DMS114 treated with DMSO at 0.1 percent for 48 hours (cell line): Measurements from ENCODE around the gene MGARP.
"Not testable (repeated sequence)": the region's sequence is repeated elsewhere in the genome, so short reads cannot be mapped to it uniquely, and the experiment has no call there.

Experiments
- DNase-seq: peaks from one replicate; lab custom pipeline; 2025; ENCODE audit not compliant: unreplicated experiment; lab: John Stamatoyannopoulos, UW

The MGARP gene

GRCh38 chr4:139295942-139296299 is 15.9 kb upstream of the MGARP start:
- no peak for DNase-seq

- DNase-seq = peak; percentile 84
These were observed 15.3 kb upstream of the MGARP start for GRCh38 chr4:139295206-139295941.

- no peak for DNase-seq
These were observed 6.2 kb upstream of the MGARP start for GRCh38 chr4:139286186-139286698.

- DNase-seq = no peak
These were observed 2.7 kb upstream of the MGARP start for GRCh38 chr4:139282721-139283075.

GRCh38 chr4:139282065-139282720 is 2.2 kb upstream of the MGARP start:
- DNase-seq = no peak

GRCh38 chr4:139278912-139279759 is 889 bp downstream of the MGARP start:
- no peak for DNase-seq

- DNase-seq = no peak
These were observed 1.5 kb downstream of the MGARP start for GRCh38 chr4:139278485-139278884.

- DNase-seq = no peak
These were observed 4.7 kb downstream of the MGARP start for GRCh38 chr4:139275281-139275735.

- DNase-seq = no peak
These were observed 5.2 kb downstream of the MGARP start for GRCh38 chr4:139274790-139275189.

- DNase-seq = no peak
These were observed 6.2 kb downstream of the MGARP start for GRCh38 chr4:139273835-139274234.

GRCh38 chr4:139267301-139267700 is 12.7 kb downstream of the MGARP start:
- DNase-seq = no peak

- DNase-seq = no peak
These were observed 13.3 kb downstream of the MGARP start for GRCh38 chr4:139266583-139267257.

GRCh38 chr4:139266208-139266582 is 13.8 kb downstream of the MGARP start:
- no peak for DNase-seq

- no peak for DNase-seq
These were observed 14.4 kb downstream of the MGARP start for GRCh38 chr4:139265654-139266053.

- no peak for DNase-seq
These were observed 23.7 kb downstream of the MGARP start for GRCh38 chr4:139256349-139256748.

- not testable (repeated sequence) for DNase-seq
These were observed 24.4 kb downstream of the MGARP start for GRCh38 chr4:139255581-139255980.

- no peak for DNase-seq
These were observed 26.3 kb downstream of the MGARP start for GRCh38 chr4:139253713-139254112.

GRCh38 chr4:139253046-139253445 is 27.0 kb downstream of the MGARP start:
- DNase-seq = no peak

GRCh38 chr4:139247700-139248238 is 32.3 kb downstream of the MGARP start:
- DNase-seq = no peak

GRCh38 chr4:139247241-139247640 is 32.8 kb downstream of the MGARP start:
- no peak for DNase-seq

- no peak for DNase-seq
These were observed 33.9 kb downstream of the MGARP start for GRCh38 chr4:139246166-139246565.
